ENCODE data around the gene MSH3. TPM values are rescaled to one million over a fixed set of nuclear protein-coding genes. Genes with fewer than 3 reads are reported as not detected.

The MSH3 gene
- total and polyA plus RNA-seq, 2 of the 8 experiments (the other 6 are each of a cell fraction or from before 2014, with no cell fraction given): 3.6 to 22.6 TPM

DNA sequence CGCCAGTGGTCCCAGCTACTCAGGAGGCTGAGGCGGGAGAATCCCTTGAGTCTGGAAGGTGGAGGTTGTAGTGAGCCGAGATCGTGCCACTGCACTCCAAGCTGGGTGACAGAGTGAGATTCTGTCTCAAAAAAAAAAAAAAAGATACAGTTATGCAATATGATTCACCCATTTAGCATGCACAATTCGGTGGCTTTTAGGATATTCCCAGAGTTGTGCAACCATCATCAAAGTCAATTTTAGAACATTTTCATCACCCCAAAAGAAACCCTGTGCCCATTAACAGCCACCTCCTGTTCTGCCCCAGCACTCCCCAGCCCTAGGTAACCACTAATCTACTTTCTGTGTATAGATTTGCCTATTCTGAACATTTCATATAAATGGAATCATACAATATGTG lies 4.7 kb downstream of the MSH3 start:
- Histone ChIP-seq H2BK5ac (ENCODE audit: low read depth, low read length) (no peak overlapping the region), H3K14ac (ENCODE audit: insufficient read length) (no peak overlapping the region), H4K20me1 (replicated peaks in 1 of 2; ENCODE audit: control insufficient read depth in 1 of 2, insufficient read depth in 2 of 2, low read length in 2 of 2) (no peaks in the 10 kb centered on the region), H3K9ac (replicated peaks in 1 of 4; ENCODE audit: extremely low read depth in 1 of 4, low read depth in 3 of 4, low read length in 3 of 4) (no peak overlapping the region), H2AFZ (ENCODE audit: low read length) (no peak overlapping the region), H4K8ac (ENCODE audit: extremely low read depth, insufficient read depth, low read length) (no peak overlapping the region), H2BK20ac (ENCODE audit: low read length) (no peak overlapping the region), H3K4me2 (ENCODE audit: insufficient read depth in 1 of 2, low read depth in 2 of 2, low read length in 2 of 2) (no peak overlapping the region), H2BK15ac (ENCODE audit: low read length) (no peak overlapping the region), H3K4ac (replicated peaks; ENCODE audit: insufficient read length, low read depth, low read length) (no peak overlapping the region), H4K5ac (ENCODE audit: insufficient read length, low read depth, low read length) (no peak overlapping the region), H3K36me3 (ENCODE audit: control insufficient read depth in 2 of 4, insufficient read depth in 4 of 4, low read length in 3 of 4) (peaks cover 0 to 38% (median 20%) of the 10 kb centered on the region in 4 experiments; a peak in 6 of 8 replicates), H3K79me1 (ENCODE audit: low read depth, low read length) (no peaks in the 10 kb centered on the region), H3K23ac (ENCODE audit: insufficient read length) (no peak overlapping the region), H3K4me3 (ENCODE audit: extremely low read depth in 1 of 4, insufficient read depth in 2 of 4, low read depth in 3 of 4, low read length in 4 of 4) (no peak overlapping the region), H2BK12ac (ENCODE audit: low read depth, low read length) (no peak overlapping the region), H3K79me2 (ENCODE audit: control insufficient read depth in 1 of 2, insufficient read depth in 2 of 2, low read length in 2 of 2) (peaks cover 0 to 24% of the 10 kb centered on the region in 2 experiments; a peak in 2 of 4 replicates), H4K91ac (replicated peaks; ENCODE audit: insufficient read length, low read length) (no peak overlapping the region), H3K27me3 (replicated peaks in 1 of 4; ENCODE audit: control insufficient read depth in 3 of 4, extremely low read depth in 1 of 4, insufficient read depth in 3 of 4, low read length in 3 of 4) (no peaks in the 10 kb centered on the region), H3K27ac (ENCODE audit: low read depth, low read length) (no peak overlapping the region), H3K23me2 (ENCODE audit: low read depth, low read length) (peaks cover 1% of the 10 kb centered on the region; the same call in 1 of the 2 replicates), H2BK120ac (replicated peaks; ENCODE audit: low read depth, low read length) (no peak overlapping the region), H3K18ac (ENCODE audit: extremely low read depth, low read length) (no peak overlapping the region), H3K56ac (replicated peaks; ENCODE audit: insufficient read length, low read depth, low read length) (no peak overlapping the region), H3K4me1 (replicated peaks in 1 of 4; ENCODE audit: control insufficient read depth in 3 of 4, insufficient read depth in 4 of 4, low read length in 3 of 4) (no peaks in the 10 kb centered on the region; a peak in 1 of 7 replicates), H3K9me3 (ENCODE audit: insufficient read depth in 2 of 2, low read depth in 1 of 2, low read length in 1 of 2) (0 out of 4 replicates have a peak, but pooled peaks cover 0 to 2% of the 10 kb centered on the region in 2 experiments), H2AK5ac (ENCODE audit: low read depth, low read length) (no peak overlapping the region)
- DNase-seq (ENCODE audit: low read depth in 1 of 2, low spot score in 2 of 2) (no peak), FAIRE-seq (no peak)
- 95% methylated on average over 5 of the region's 5 CpGs; no CpG with 5 or more reads in 1 of the 2 experiments for WGBS, 2 experiments (ENCODE audit: extremely low coverage in 1 of 2, insufficient coverage in 1 of 2, insufficient read length in 1 of 2, insufficient replicate concordance in 2 of 2, low coverage in 1 of 2, low lambda C conversion rate in 2 of 2, missing lambda C conversion rate in 1 of 2)
- ChIA-PET CTCF (ENCODE audit: partially characterized antibody) (no interaction called here), POLR2A (ENCODE audit: partially characterized antibody) (no interaction called here)
- TF ChIP-seq RAD21 (IDR thresholded peaks at IDR 0.05 in 1 of 2, conservative IDR thresholded peaks at IDR 0.05 in 1 of 2; ENCODE audit: low read depth in 2 of 2, low read length in 2 of 2): no peak
- no peak for TF ChIP-seq EGR1 (IDR thresholded peaks at IDR 0.05; ENCODE audit: borderline replicate concordance, low read depth, low read length)
- no peak for TF ChIP-seq KDM1A (IDR thresholded peaks at IDR 0.05; ENCODE audit: borderline replicate concordance, low read length)
- TF ChIP-seq HDAC2 (IDR thresholded peaks at IDR 0.05; ENCODE audit: borderline replicate concordance in 1 of 2, low read depth in 2 of 2, low read length in 2 of 2): no peak
- TF ChIP-seq SP4 (IDR thresholded peaks at IDR 0.05; ENCODE audit: low read length): no peak
- no peak for TF ChIP-seq SP2 (IDR thresholded peaks at IDR 0.05; ENCODE audit: low read length)
- no peak for TF ChIP-seq CREB1 (IDR thresholded peaks at IDR 0.05)
- TF ChIP-seq ASH2L (IDR thresholded peaks at IDR 0.05; ENCODE audit: low read length): no peak
- no peak for TF ChIP-seq RXRA (IDR thresholded peaks at IDR 0.05; ENCODE audit: insufficient read depth, low read depth, low read length)

All from H1 (cell line).